SK-N-SH (cell line): ENCODE results near the gene NDOR1. TPM values are rescaled to one million over a fixed set of nuclear protein-coding genes. Genes with fewer than 3 reads are reported as not detected.

Experiments
- CTCF ChIA-PET: fragments of 300-600, 350-600 bp; formaldehyde crosslinking; extraction: SDS; loops from one replicate; lab custom pipeline; 2021; lab: Yijun Ruan, JAX
- POLR2A ChIA-PET: fragments of 350-600 bp; sonication (Branson Sonifier 250); formaldehyde crosslinking; extraction: SDS; loops from one replicate; lab custom pipeline; 2020; ENCODE audit warnings: antibody characterized with exemption, inconsistent platforms; lab: Yijun Ruan, JAX
- DNase-seq: peaks from one replicate; pipeline ENCODE4 v3.0.0; 2012
- H2AFZ ChIP-seq: fragments of 200-600 bp; sonication (generic); 2 replicates; pipeline ENCODE4 v1.8.1; 2016; ENCODE audit warnings: antibody characterized with exemption, mild to moderate bottlenecking, low read depth
- H3F3A ChIP-seq: fragments of 200-600 bp; sonication (generic); replicated peaks from 2 replicates; pipeline ENCODE3; 2016; ENCODE audit warnings: antibody characterized with exemption, mild to moderate bottlenecking; ENCODE audit not compliant: insufficient read depth
- H3K27ac ChIP-seq, 2 experiments: fragments of 200-500 bp in 1 of 2; fragments of 200-600 bp in 1 of 2; sonication (Bioruptor generic) in 1 of 2; sonication (generic), shearing (Covaris generic) in 1 of 2; 2 replicates each; pipeline versions ENCODE4 v1.5.1 to v1.6.1; 2014 to 2016; ENCODE audit warnings: low read depth in 2 of 2, inconsistent platforms in 1 of 2, low read length in 1 of 2, mild to moderate bottlenecking in 1 of 2, mixed read lengths in 1 of 2
- H3K27me3 ChIP-seq: fragments of 200-600 bp; sonication (generic), shearing (Covaris generic); 2 replicates; pipeline ENCODE4 v1.6.1; 2016; ENCODE audit warnings: mixed run types; ENCODE audit not compliant: insufficient read depth
- H3K36me3 ChIP-seq, 2 experiments: fragments of 200-500 bp in 1 of 2; fragments of 200-600 bp in 1 of 2; sonication (Bioruptor generic) in 1 of 2; sonication (generic) in 1 of 2; replicated peaks in 1 of 2; 2 replicates each; pipeline versions ENCODE3 to v1.5.1; 2014 to 2016; ENCODE audit warnings: low read length in 1 of 2, mild to moderate bottlenecking in 1 of 2; ENCODE audit not compliant: insufficient read depth in 2 of 2, control insufficient read depth in 1 of 2
- H3K4me1 ChIP-seq, 2 experiments: fragments of 200-500 bp in 1 of 2; fragments of 200-600 bp in 1 of 2; sonication (Bioruptor generic) in 1 of 2; sonication (generic), shearing (Covaris generic) in 1 of 2; 2 replicates each; pipeline versions ENCODE4 v1.5.1 to v1.6.1; 2014 to 2016; ENCODE audit warnings: low read depth in 1 of 2, low read length in 1 of 2, mixed run types in 1 of 2; ENCODE audit not compliant: insufficient read depth in 2 of 2, control insufficient read depth in 1 of 2
- H3K4me2 ChIP-seq: fragments of 200-600 bp; sonication (generic), shearing (Covaris generic); 2 replicates; pipeline ENCODE4 v1.6.1; 2017; ENCODE audit warnings: mixed run types
- H3K4me3 ChIP-seq, 2 experiments: fragments of 200-500 bp in 1 of 2; fragments of 200-600 bp in 1 of 2; sonication (Bioruptor generic) in 1 of 2; sonication (generic), shearing (Covaris generic) in 1 of 2; 2 replicates each; pipeline versions ENCODE4 v1.5.1 to v1.8.1; 2014 to 2016; ENCODE audit warnings: low read depth in 2 of 2, inconsistent platforms in 1 of 2, low read length in 1 of 2, mild to moderate bottlenecking in 1 of 2, mixed read lengths in 1 of 2, moderate library complexity in 1 of 2
- H3K79me2 ChIP-seq: fragments of 200-600 bp; sonication (generic); 2 replicates; pipeline ENCODE4 v1.8.1; 2017; ENCODE audit warnings: mild to moderate bottlenecking; ENCODE audit not compliant: insufficient read depth
- H3K9ac ChIP-seq: fragments of 200-600 bp; sonication (generic); 2 replicates; pipeline ENCODE4 v1.6.1; 2017; ENCODE audit warnings: mixed run types
- H3K9me2 ChIP-seq: fragments of 200-600 bp; sonication (generic); 2 replicates; pipeline ENCODE4 v1.6.1; 2017; ENCODE audit warnings: mixed run types
- H3K9me3 ChIP-seq: fragments of 200-600 bp; sonication (generic); 2 replicates; pipeline ENCODE4 v1.6.1; 2017; ENCODE audit warnings: mixed run types, mild to moderate bottlenecking, moderate library complexity
- H4K20me1 ChIP-seq: fragments of 200-600 bp; sonication (generic); 2 replicates; pipeline ENCODE4 v1.6.1; 2017; ENCODE audit warnings: mild to moderate bottlenecking, mixed run types; ENCODE audit not compliant: insufficient read depth
- EP300 ChIP-seq, 2 experiments: IDR thresholded peaks; 2 replicates each; pipeline versions ENCODE4 v1.4.0 to v1.6.1; 2012; ENCODE audit warnings: borderline replicate concordance in 1 of 2, low read depth in 1 of 2, low read length in 1 of 2
- FOXM1 ChIP-seq: IDR thresholded peaks from 2 replicates; pipeline ENCODE4 v1.4.0; 2012; ENCODE audit warnings: low read depth, mild to moderate bottlenecking
- GATA2 ChIP-seq: sonication (generic); formaldehyde crosslinking; IDR thresholded peaks from 2 replicates; pipeline ENCODE4 v1.5.0; 2020; ENCODE audit warnings: mild to moderate bottlenecking, missing genetic modification reagents
- MXI1 ChIP-seq: IDR thresholded peaks from 2 replicates; pipeline ENCODE4 v1.6.1; 2012; ENCODE audit warnings: mild to moderate bottlenecking, low read depth, low read length, improper control_type of control experiment
- RCOR1 ChIP-seq: fragments of 150-350 bp; IDR thresholded peaks from 2 replicates; pipeline ENCODE4 v1.6.1; 2017; ENCODE audit warnings: antibody characterized with exemption, low read length
- RFX5 ChIP-seq: IDR thresholded peaks from 2 replicates; pipeline ENCODE4 v1.6.1; 2012; ENCODE audit warnings: mild to moderate bottlenecking, improper control_type of control experiment, low read length
- SIN3A ChIP-seq: IDR thresholded peaks from 2 replicates; pipeline ENCODE4 v1.6.1; 2012; ENCODE audit warnings: low read depth, mild to moderate bottlenecking, low read length, moderate library complexity, borderline replicate concordance
- SMC3 ChIP-seq: IDR thresholded peaks from 2 replicates; pipeline ENCODE4 v1.6.1; 2012; ENCODE audit warnings: low read depth, low read length, improper control_type of control experiment
- TAF1 ChIP-seq: IDR thresholded peaks from 2 replicates; pipeline ENCODE4 v1.6.1; 2012; ENCODE audit warnings: low read depth, mild to moderate bottlenecking, low read length, moderate library complexity, borderline replicate concordance
- WGBS: methylation state at CpG from one replicate; pipeline ENCODE4 v1.1.6; 2017; ENCODE audit warnings: low lambda C conversion rate; 5-methylcytosine and 5-hydroxymethylcytosine counted together
- polyA plus RNA-seq, 3 experiments: library from polyadenylated mRNA; depleted of rRNA; stranded (reverse); fragments of >200 nt; gene quantifications; 2 replicates each; pipeline ENCODE4 v1.2.3, GENCODE V29; 2012
- TF ChIP-seq, protein P1 (sequence below): fragments of 200-600 bp; sonication (generic); IDR thresholded peaks from 2 replicates; pipeline ENCODE4 v1.6.1; 2017; ENCODE audit warnings: antibody characterized with exemption, mild to moderate bottlenecking, moderate library complexity
- TF ChIP-seq, protein P2 (sequence below): fragments of 150-350 bp; IDR thresholded peaks from 2 replicates; pipeline ENCODE4 v1.6.1; 2016; ENCODE audit warnings: mild to moderate bottlenecking, low read depth, low read length
- TF ChIP-seq, protein P3 (sequence below): IDR thresholded peaks from 2 replicates; pipeline ENCODE4 v1.4.0; 2012; ENCODE audit warnings: low read depth, borderline replicate concordance
- TF ChIP-seq, protein P4 (sequence below): IDR thresholded peaks from 2 replicates; pipeline ENCODE4; 2012

NDOR1 gene
- polyA plus RNA-seq, 1 of the 3 experiments (the other 2 are of a cell fraction), result 8.6 TPM

DNA sequence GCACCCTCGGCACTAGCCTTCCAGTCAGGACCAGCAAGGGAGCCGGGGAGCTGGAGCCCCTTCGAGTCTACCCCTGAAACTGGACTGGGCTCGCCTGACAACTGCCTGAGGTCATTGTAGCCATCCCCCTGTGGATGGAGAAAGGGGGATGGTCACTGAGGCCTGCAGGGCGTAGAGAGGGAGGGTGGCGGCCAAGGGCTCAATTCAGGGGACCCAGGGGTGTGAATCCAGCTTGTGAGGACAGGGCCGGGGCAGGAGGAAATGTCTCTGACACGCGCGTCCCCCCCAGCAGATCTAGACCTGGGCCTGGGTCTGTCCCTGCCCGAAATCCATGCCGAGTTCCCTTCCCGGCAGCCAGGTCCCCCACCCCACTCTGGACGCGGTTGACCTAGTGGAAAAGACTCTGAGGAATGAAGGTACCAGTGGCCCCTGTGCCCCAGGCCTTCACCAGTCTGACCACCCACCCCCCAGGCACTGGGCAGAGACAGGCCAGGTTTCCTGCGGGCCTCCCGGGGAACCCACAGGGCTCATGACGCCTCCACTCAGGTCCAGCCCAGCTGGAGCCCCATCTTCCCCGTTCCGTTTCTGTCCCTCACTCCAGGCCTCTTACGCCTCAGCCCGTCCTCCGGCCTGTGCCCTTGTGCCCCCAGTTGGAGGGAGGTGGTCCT lies 26.0 kb downstream of the NDOR1 start:
- WGBS, result 93% methylated on average over 19 of the region's 23 CpGs
- Histone ChIP-seq H3K27ac (no peak overlapping the region), H3K4me3 (no peak overlapping the region), H3K27me3 (no peaks in the 10 kb centered on the region), H3K4me2 (no peak overlapping the region), H3F3A (peaks cover 11% of the 10 kb centered on the region), H3K9me2 (no peaks in the 10 kb centered on the region), H3K9me3 (no peaks in the 10 kb centered on the region), H2AFZ (no peak overlapping the region), H3K9ac (no peak overlapping the region), H3K4me1 (peaks cover 0 to 34% of the 10 kb centered on the region in 2 experiments; a peak in 1 of 4 replicates), H4K20me1 (no peaks in the 10 kb centered on the region), H3K79me2 (no peaks in the 10 kb centered on the region), H3K36me3 (no peaks in the 10 kb centered on the region)
- DNase-seq, result no peak
- ChIA-PET POLR2A (no interaction called here), CTCF (no interaction called here)
- TF ChIP-seq, protein P1, sequence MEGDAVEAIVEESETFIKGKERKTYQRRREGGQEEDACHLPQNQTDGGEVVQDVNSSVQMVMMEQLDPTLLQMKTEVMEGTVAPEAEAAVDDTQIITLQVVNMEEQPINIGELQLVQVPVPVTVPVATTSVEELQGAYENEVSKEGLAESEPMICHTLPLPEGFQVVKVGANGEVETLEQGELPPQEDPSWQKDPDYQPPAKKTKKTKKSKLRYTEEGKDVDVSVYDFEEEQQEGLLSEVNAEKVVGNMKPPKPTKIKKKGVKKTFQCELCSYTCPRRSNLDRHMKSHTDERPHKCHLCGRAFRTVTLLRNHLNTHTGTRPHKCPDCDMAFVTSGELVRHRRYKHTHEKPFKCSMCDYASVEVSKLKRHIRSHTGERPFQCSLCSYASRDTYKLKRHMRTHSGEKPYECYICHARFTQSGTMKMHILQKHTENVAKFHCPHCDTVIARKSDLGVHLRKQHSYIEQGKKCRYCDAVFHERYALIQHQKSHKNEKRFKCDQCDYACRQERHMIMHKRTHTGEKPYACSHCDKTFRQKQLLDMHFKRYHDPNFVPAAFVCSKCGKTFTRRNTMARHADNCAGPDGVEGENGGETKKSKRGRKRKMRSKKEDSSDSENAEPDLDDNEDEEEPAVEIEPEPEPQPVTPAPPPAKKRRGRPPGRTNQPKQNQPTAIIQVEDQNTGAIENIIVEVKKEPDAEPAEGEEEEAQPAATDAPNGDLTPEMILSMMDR, result no peak

DNA sequence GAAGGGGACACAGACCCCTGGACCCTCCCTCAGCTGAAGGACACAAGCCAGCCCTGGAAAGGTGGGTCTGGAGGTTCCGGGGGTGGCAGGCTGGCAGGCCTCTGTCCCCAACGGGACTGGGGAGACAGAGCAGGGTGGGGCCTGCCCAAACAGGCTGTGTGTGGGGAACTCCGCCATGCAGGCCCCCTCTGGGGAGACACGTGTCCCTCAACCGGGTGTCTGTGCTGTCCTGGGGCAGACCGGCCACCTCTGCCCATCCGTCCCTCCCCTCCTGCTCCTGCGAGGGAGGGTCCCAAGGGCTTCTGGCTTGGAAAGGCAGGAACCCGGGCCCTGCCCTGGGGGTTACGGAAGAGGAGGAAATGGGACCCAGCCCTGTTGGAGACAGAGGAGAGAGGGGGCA lies 26.6 kb downstream of the NDOR1 start:
- no peak for TF ChIP-seq MXI1
- TF ChIP-seq, protein P1, result no peak
- no peak for TF ChIP-seq SIN3A
- TF ChIP-seq, protein P2, sequence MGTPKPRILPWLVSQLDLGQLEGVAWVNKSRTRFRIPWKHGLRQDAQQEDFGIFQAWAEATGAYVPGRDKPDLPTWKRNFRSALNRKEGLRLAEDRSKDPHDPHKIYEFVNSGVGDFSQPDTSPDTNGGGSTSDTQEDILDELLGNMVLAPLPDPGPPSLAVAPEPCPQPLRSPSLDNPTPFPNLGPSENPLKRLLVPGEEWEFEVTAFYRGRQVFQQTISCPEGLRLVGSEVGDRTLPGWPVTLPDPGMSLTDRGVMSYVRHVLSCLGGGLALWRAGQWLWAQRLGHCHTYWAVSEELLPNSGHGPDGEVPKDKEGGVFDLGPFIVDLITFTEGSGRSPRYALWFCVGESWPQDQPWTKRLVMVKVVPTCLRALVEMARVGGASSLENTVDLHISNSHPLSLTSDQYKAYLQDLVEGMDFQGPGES, result no peak
- TF ChIP-seq, protein P3, sequence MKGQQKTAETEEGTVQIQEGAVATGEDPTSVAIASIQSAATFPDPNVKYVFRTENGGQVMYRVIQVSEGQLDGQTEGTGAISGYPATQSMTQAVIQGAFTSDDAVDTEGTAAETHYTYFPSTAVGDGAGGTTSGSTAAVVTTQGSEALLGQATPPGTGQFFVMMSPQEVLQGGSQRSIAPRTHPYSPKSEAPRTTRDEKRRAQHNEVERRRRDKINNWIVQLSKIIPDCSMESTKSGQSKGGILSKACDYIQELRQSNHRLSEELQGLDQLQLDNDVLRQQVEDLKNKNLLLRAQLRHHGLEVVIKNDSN, result no peak
- TF ChIP-seq, protein P4, sequence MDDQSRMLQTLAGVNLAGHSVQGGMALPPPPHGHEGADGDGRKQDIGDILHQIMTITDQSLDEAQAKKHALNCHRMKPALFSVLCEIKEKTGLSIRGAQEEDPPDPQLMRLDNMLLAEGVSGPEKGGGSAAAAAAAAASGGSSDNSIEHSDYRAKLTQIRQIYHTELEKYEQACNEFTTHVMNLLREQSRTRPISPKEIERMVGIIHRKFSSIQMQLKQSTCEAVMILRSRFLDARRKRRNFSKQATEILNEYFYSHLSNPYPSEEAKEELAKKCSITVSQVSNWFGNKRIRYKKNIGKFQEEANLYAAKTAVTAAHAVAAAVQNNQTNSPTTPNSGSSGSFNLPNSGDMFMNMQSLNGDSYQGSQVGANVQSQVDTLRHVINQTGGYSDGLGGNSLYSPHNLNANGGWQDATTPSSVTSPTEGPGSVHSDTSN, result no peak
- TF ChIP-seq GATA2 (CRISPR knock-in tag), result no peak
- no peak for TF ChIP-seq EP300 (IDR thresholded peaks at IDR 0.05; ENCODE audit: borderline replicate concordance in 1 of 2, low read depth in 1 of 2, low read length in 1 of 2)
- no peak for TF ChIP-seq RFX5
- no peak for TF ChIP-seq FOXM1
- TF ChIP-seq TAF1, result no peak
- TF ChIP-seq SMC3, result no peak
- TF ChIP-seq RCOR1, result no peak
- Histone ChIP-seq H3K9ac (no peak overlapping the region), H3K36me3 (no peaks in the 10 kb centered on the region), H4K20me1 (no peaks in the 10 kb centered on the region), H2AFZ (no peak overlapping the region), H3F3A (peaks cover 7% of the 10 kb centered on the region), H3K9me2 (no peaks in the 10 kb centered on the region), H3K9me3 (no peaks in the 10 kb centered on the region), H3K27ac (no peak overlapping the region), H3K27me3 (no peaks in the 10 kb centered on the region), H3K79me2 (no peaks in the 10 kb centered on the region), H3K4me1 (peaks cover 0 to 33% of the 10 kb centered on the region in 2 experiments; a peak in 1 of 4 replicates), H3K4me2 (no peak overlapping the region), H3K4me3 (no peak overlapping the region)
- no peak for DNase-seq
- CTCF ChIA-PET, result no interaction called here
- POLR2A ChIA-PET, result no interaction called here
- WGBS, result 64% methylated on average over 7 of the region's 10 CpGs
